Fibroblast of the aortic adventitia (primary cell): ENCODE measurements around the gene GOLGA6A. TPM values are rescaled to one million over a fixed set of nuclear protein-coding genes. Genes with fewer than 3 reads are reported as not detected.

Experiments
- DNase-seq: peaks from one replicate; pipeline ENCODE4 v3.0.0-alpha.2; 2010; ENCODE audit warnings: low read depth
- H3K4me3 ChIP-seq: 2 replicates; pipeline ENCODE4 v1.5.1; 2011; ENCODE audit warnings: low read depth, mild to moderate bottlenecking, control low read depth, low read length, moderate library complexity
- total RNA-seq: library from RNA; depleted of rRNA; stranded (reverse); fragments of >200 nt; gene quantifications from 2 replicates; pipeline ENCODE4 v1.2.3, GENCODE V29; 2012; ENCODE audit warnings: low replicate concordance
- TF ChIP-seq, protein P1 (sequence below): IDR thresholded peaks from 2 replicates; pipeline ENCODE4 v1.5.1; 2011; ENCODE audit warnings: mild to moderate bottlenecking, low read length, control low read depth, inconsistent platforms; ENCODE audit not compliant: insufficient read depth

The GOLGA6A gene
- total RNA-seq, 1 donor = not detected

DNA sequence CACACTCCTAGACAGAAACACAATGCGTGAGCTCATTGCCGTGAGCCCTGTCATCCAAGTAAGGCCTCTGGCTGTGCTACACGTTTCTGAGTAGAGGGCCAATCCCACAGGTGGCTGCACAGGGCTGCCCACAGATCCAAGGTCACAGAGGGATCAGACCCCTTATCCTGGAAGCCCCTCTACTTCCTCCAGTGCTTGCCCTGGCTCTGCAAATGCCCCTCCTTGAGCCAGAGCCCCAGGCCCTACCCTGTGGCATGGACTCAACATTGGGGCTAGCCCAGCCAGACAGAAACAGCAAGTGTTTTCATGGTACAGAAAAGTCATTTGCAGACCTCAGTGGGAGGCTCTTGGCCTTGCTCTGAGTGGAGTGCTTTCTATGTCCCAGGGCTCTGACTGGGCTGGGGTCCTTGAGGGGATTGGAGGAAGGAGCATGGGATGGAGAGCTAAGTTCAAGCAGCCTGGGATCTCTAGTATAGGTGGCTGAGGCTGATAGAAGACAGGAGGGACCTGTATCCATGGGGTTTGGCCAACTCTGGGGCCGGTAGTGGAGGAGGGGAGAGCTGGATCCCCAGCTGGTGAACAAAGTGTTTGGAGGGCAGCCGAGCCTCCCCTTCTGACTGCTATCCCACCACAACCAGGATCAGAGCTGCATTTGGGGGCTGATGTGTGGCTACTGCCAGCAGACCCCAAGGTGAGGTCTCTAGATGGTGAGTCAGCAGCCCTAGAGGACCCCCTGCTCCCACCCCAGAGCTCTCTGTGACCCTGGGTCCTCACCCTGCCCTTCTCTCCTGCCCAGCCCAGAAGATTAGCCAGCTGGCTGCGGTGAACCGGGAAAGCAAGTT is 38.7 kb downstream of the GOLGA6A start:
- TF ChIP-seq, protein P1, sequence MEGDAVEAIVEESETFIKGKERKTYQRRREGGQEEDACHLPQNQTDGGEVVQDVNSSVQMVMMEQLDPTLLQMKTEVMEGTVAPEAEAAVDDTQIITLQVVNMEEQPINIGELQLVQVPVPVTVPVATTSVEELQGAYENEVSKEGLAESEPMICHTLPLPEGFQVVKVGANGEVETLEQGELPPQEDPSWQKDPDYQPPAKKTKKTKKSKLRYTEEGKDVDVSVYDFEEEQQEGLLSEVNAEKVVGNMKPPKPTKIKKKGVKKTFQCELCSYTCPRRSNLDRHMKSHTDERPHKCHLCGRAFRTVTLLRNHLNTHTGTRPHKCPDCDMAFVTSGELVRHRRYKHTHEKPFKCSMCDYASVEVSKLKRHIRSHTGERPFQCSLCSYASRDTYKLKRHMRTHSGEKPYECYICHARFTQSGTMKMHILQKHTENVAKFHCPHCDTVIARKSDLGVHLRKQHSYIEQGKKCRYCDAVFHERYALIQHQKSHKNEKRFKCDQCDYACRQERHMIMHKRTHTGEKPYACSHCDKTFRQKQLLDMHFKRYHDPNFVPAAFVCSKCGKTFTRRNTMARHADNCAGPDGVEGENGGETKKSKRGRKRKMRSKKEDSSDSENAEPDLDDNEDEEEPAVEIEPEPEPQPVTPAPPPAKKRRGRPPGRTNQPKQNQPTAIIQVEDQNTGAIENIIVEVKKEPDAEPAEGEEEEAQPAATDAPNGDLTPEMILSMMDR = no peak
- no peak for DNase-seq
- H3K4me3 ChIP-seq = no peak overlapping the region

DNA sequence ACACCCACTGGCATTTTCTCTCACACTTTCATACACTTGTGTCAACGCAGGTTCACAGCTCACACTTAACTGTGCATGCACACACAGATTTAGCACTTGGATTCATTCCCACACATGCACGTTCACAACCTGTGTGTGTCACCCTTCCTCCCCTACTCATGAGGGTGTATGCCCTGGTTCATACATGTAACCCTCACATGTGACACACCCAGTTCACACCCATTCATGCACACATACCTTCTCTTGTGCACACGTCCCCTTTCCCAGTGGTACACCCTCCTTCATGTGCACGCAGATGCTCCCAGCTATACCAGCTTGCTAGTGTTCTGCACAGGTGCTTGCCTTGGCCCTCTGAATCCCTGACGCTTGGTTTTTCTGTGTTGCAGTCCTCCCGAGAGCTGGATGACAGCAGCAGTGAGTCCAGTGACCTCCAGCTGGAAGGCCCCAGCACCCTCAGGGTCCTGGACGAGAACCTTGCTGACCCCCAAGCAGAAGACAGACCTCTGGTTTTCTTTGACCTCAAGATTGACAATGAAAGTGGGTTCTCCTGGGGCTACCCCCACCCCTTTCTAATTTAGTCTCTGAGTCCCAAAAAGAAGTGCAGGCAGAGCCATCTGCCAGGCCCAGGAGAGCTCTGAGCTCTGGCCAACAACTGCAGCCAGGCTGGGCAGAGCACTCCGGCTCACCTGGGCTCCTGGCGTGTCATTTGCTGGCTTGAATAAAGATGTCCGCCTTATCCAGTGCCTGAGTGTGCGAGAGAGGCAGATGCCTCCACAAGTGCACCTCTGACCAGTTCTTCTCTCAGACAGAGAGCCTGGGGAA is 39.5 kb downstream of the GOLGA6A start:
- DNase-seq = no peak
- TF ChIP-seq, protein P1 = no peak

DNA sequence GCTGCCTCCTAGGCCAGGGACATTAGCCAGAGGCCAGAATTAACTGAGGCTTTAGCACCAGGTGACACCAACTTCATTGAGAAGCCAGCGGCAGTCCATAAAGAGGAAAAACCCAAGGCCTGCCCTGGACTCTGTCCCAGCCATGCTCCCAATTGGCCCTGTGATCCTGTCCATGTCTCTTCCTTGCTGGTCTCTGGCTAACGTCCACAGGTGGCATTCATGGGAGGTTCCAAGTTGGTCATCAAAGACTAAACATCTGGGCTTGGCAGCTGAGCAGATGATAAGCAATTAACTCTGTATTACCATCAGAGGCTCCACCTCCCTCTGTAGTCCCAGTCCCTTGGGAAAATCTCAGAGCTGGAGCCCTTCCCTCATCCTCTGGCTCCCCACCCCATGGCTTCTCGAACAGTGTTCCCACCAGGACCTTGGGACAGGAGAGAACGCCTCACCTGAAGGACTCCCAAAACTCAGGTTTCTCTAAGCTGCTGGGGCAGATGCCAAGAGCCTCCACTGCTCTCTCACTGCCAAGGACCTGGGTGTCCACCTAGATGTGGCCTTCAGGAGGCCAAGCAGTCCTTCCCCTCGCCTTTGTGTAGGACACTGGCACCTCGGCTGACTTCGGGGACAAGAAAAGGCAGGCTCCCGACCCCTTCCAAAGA is 40.4 kb downstream of the GOLGA6A start:
- TF ChIP-seq, protein P1 = no peak
- H3K4me3 ChIP-seq = no peak overlapping the region
- DNase-seq = no peak

More for the DNA sequence above, 39.5 kb downstream of the GOLGA6A start:
- no peak overlapping the region for H3K4me3 ChIP-seq

DNA sequence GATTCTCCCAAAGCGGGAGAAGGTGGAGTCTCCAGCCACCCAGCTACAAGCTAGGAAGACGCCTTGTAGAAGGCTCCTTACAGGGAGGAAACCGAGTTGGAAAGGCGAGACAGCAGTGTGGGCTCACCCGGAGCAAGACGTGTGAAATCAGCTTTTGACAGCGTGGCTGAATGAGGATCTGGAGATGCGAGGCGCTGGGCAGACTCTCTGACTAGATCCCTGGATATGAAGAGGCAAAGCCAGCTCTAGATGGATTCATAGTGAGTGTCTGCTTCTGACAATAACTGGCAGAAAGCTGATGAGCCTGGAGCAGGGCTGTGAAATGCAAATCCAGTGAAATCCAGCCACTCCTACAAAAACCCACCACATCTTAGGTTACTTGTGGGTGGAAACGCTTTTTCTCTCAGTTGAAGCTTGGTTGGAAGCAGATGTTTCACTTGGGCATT is 41.0 kb downstream of the GOLGA6A start:
- no peak overlapping the region for H3K4me3 ChIP-seq
- no peak for DNase-seq
- TF ChIP-seq, protein P1 = no peak

DNA sequence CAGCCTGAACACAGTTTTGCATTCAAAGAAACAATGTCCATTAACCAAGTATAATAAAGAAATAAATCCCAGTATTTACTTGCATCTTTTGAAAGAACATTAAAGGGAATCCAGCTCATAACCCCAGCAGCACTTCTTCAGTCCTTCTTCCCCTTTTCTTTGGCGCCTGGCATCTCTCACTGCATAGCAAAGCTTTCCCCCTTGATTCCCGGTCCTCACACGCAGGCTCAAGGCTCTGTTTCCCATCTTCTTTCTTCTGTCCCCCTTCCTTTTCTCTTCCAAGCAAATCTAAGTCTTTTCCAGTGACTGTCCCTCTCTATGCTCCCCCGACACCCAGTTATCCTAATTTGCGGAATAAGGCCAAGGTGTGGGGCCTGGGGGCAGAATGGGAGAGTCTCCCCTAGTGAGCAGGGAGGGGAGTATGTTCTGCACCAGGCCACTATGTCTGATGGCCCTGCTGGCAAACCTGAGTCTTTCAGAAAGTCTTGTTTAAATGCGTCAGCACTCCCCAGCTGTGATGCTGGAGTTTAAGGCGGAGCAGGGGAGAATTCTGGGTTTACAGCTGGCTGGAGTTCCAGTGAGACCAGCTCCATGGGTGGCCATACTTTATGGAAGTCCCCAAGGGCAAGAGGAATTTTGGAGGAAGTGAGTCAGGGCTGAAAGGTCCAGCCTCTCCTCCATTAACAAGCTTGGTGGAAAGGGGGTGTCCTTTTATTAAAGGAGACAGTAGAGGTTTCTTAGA is 42.1 kb downstream of the GOLGA6A start:
- DNase-seq = peak; percentile 99
- TF ChIP-seq, protein P1 = peak; percentile 29
- peak overlapping the region; percentile 5 for H3K4me3 ChIP-seq

DNA sequence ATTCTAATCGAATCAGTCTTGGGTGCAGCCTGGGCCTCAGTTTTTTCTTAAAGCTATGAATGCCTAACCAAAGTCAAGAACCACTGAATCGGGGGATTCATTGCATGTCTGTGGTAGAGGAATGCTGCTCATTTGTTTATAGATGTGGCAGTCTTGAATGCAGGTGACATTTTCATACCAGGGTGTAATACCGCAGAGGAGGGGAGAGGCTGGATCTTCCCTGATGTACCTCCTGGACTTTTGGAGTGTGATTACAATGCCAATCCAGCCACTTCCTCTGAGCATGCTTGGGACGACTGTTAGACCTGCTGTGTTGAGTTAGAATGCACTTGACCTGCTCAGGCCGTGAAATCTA is 42.7 kb downstream of the GOLGA6A start:
- no peak overlapping the region for H3K4me3 ChIP-seq
- TF ChIP-seq, protein P1 = no peak
- no peak for DNase-seq
